ENCODE results near the gene TRIB2. TPM values are rescaled to one million over a fixed set of nuclear protein-coding genes. Genes with fewer than 3 reads are reported as not detected.

The TRIB2 gene
- polyA plus RNA-seq, 3 donors = 0.29 to 2.6 (median 0.51) TPM

DNA sequence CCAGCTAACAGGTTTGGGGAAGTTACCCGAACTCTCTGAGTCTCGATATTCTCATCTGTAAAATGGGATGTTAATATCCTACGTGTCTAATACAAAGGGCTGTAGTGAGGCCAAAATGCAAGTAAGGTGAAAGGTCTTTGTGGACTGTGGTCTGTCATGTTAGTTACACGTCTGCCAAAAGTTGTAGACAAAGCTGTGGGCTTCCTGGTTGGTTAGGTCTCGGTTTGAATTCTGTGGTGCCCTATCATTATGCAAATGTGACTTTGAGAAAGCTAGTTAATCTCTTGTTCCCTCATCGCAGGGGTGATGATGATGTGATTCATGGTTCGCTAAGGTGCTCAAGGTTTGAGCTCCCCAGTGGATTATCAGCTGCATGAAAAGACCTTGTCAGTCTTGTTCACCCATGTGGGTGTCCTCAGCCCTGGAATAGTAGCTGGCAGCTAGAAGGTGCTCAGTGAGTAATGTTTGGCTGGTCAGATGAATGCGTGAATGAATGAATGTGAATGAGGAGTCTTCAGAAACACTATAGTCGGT, 23.1 kb downstream of the TRIB2 start:
- Histone ChIP-seq H3K4me2 (replicated peaks; ENCODE audit: extremely low read depth, low read length, poor library complexity, severe bottlenecking) (no peak overlapping the region), H3K9me3 (replicated peaks in 1 of 2; ENCODE audit: control insufficient read depth in 1 of 2, insufficient read depth in 1 of 2, low read length in 2 of 2) (no peaks in the 10 kb centered on the region), H3K27me3 (ENCODE audit: control insufficient read depth in 2 of 2, insufficient read depth in 2 of 2, low read length in 2 of 2) (peaks cover 0 to 6% of the 10 kb centered on the region in 2 donors), H3K27ac (ENCODE audit: low read depth in 1 of 2, low read length in 2 of 2) (no peak overlapping the region), H3K9ac (ENCODE audit: insufficient read depth, low read length, poor library complexity, severe bottlenecking) (no peak overlapping the region), H3K4me3 (replicated peaks in 1 of 3; ENCODE audit: low read depth in 2 of 3, low read length in 3 of 3) (no peak overlapping the region), H2AFZ (ENCODE audit: insufficient read depth, low read depth, low read length, poor library complexity, severe bottlenecking) (no peak overlapping the region), H3K79me2 (ENCODE audit: insufficient read depth, low read length) (no peaks in the 10 kb centered on the region), H3K36me3 (replicated peaks in 1 of 2; ENCODE audit: control insufficient read depth in 1 of 2, insufficient read depth in 2 of 2, low read length in 2 of 2) (no peaks in the 10 kb centered on the region), H3K4me1 (ENCODE audit: control insufficient read depth in 1 of 2, insufficient read depth in 2 of 2, low read length in 2 of 2) (no peaks in the 10 kb centered on the region), H4K20me1 (ENCODE audit: insufficient read depth, low read length) (no peaks in the 10 kb centered on the region)
- peaks cover 3% of the 10 kb centered on the region for H3K4me1 Mint-ChIP-seq
- intact Hi-C loops (cut with micrococcal nuclease) = no loop called here
- no peak overlapping the region for H3K27ac Mint-ChIP-seq
- H3K36me3 Mint-ChIP-seq = no peaks in the 10 kb centered on the region
- no peak overlapping the region for H3K4me3 Mint-ChIP-seq
- H3K9me3 Mint-ChIP-seq = no peaks in the 10 kb centered on the region
- no peak for DNase-seq
- TF ChIP-seq, protein P1, sequence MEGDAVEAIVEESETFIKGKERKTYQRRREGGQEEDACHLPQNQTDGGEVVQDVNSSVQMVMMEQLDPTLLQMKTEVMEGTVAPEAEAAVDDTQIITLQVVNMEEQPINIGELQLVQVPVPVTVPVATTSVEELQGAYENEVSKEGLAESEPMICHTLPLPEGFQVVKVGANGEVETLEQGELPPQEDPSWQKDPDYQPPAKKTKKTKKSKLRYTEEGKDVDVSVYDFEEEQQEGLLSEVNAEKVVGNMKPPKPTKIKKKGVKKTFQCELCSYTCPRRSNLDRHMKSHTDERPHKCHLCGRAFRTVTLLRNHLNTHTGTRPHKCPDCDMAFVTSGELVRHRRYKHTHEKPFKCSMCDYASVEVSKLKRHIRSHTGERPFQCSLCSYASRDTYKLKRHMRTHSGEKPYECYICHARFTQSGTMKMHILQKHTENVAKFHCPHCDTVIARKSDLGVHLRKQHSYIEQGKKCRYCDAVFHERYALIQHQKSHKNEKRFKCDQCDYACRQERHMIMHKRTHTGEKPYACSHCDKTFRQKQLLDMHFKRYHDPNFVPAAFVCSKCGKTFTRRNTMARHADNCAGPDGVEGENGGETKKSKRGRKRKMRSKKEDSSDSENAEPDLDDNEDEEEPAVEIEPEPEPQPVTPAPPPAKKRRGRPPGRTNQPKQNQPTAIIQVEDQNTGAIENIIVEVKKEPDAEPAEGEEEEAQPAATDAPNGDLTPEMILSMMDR (IDR thresholded peaks at IDR 0.05) = no peak
- peaks cover 7 to 19% (median 12%) of the 10 kb centered on the region in 3 donors for H3K27me3 Mint-ChIP-seq (ENCODE audit: low read depth in 3 of 3)
- 87% methylated on average over 7 of the region's 9 CpGs for WGBS (ENCODE audit: insufficient coverage)

DNA sequence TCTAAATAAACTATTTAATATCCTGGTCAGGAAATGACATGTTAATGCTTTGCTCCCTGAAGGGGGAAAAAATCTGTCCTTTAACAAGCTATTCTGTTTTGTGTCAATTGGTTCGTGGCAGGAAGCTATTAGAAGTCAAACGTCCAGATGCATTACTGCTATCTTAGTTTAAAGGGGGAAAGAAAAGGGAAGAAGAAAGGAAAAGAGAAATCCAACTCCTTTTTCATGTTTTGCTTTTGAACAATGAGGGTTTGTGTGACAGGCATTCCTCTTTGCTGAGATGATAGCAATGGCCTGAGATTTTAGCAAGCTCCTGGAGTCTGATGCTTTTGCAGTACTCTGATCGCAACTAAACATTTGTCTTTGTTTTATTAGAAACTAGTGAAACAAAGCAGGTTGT, 24.6 kb downstream of the TRIB2 start:
- Histone ChIP-seq H3K79me2 (ENCODE audit: insufficient read depth, low read length) (no peaks in the 10 kb centered on the region), H3K27ac (ENCODE audit: low read depth in 1 of 2, low read length in 2 of 2) (no peak overlapping the region), H3K9me3 (replicated peaks in 1 of 2; ENCODE audit: control insufficient read depth in 1 of 2, insufficient read depth in 1 of 2, low read length in 2 of 2) (no peaks in the 10 kb centered on the region), H3K27me3 (ENCODE audit: control insufficient read depth in 2 of 2, insufficient read depth in 2 of 2, low read length in 2 of 2) (peaks cover 0 to 6% of the 10 kb centered on the region in 2 donors), H3K4me2 (replicated peaks; ENCODE audit: extremely low read depth, low read length, poor library complexity, severe bottlenecking) (no peak overlapping the region), H3K4me3 (replicated peaks in 1 of 3; ENCODE audit: low read depth in 2 of 3, low read length in 3 of 3) (no peak overlapping the region), H3K36me3 (replicated peaks in 1 of 2; ENCODE audit: control insufficient read depth in 1 of 2, insufficient read depth in 2 of 2, low read length in 2 of 2) (no peaks in the 10 kb centered on the region), H2AFZ (ENCODE audit: insufficient read depth, low read depth, low read length, poor library complexity, severe bottlenecking) (no peak overlapping the region), H3K4me1 (ENCODE audit: control insufficient read depth in 1 of 2, insufficient read depth in 2 of 2, low read length in 2 of 2) (no peaks in the 10 kb centered on the region), H4K20me1 (ENCODE audit: insufficient read depth, low read length) (no peaks in the 10 kb centered on the region), H3K9ac (ENCODE audit: insufficient read depth, low read length, poor library complexity, severe bottlenecking) (no peak overlapping the region)
- H3K4me3 Mint-ChIP-seq = no peak overlapping the region
- TF ChIP-seq, protein P1 (IDR thresholded peaks at IDR 0.05) = no peak
- peaks cover 0 to 2% (median 0%) of the 10 kb centered on the region in 7 donors for H3K9me3 Mint-ChIP-seq
- no CpG with 5 or more reads among the region's 3 CpGs for WGBS (ENCODE audit: insufficient coverage)
- no peaks in the 10 kb centered on the region for H3K36me3 Mint-ChIP-seq
- no peak overlapping the region for H3K27ac Mint-ChIP-seq
- DNase-seq = no peak
- peaks cover 7 to 19% (median 12%) of the 10 kb centered on the region in 3 donors for H3K27me3 Mint-ChIP-seq (ENCODE audit: low read depth in 3 of 3)
- intact Hi-C loops (cut with micrococcal nuclease) = no loop called here
- peaks cover 3% of the 10 kb centered on the region for H3K4me1 Mint-ChIP-seq
